COLO668 (cell line): ENCODE data around the gene PITPNB.

ENCODE experiments used
- DNase-seq: peaks from one replicate; lab custom pipeline; 2025; ENCODE audit not compliant: unreplicated experiment; lab: John Stamatoyannopoulos, UW

The PITPNB gene

GRCh38 chr22:27919942-27920755, 1.1 kb upstream of the PITPNB start:
- peak; percentile 25 for DNase-seq

- DNase-seq = peak; percentile 66
Measured at GRCh38 chr22:27918341-27919221, 475 bp downstream of the PITPNB start.

- DNase-seq = no peak
Measured at GRCh38 chr22:27915986-27916385, 3.1 kb downstream of the PITPNB start.

GRCh38 chr22:27913162-27913741, 5.8 kb downstream of the PITPNB start:
- no peak for DNase-seq

- DNase-seq = no peak
Measured at GRCh38 chr22:27912101-27912500, 7.0 kb downstream of the PITPNB start.

GRCh38 chr22:27911330-27911729, 7.7 kb downstream of the PITPNB start:
- DNase-seq = no peak

- DNase-seq = no peak
Measured at GRCh38 chr22:27906241-27906640, 12.8 kb downstream of the PITPNB start.

GRCh38 chr22:27905653-27906052, 13.4 kb downstream of the PITPNB start:
- no peak for DNase-seq

- DNase-seq = no peak
Measured at GRCh38 chr22:27903805-27904473, 15.1 kb downstream of the PITPNB start.

- no peak for DNase-seq
Measured at GRCh38 chr22:27900153-27900552, 18.9 kb downstream of the PITPNB start.

GRCh38 chr22:27896245-27896644, 22.8 kb downstream of the PITPNB start:
- DNase-seq = no peak

- no peak for DNase-seq
Measured at GRCh38 chr22:27895600-27895999, 23.5 kb downstream of the PITPNB start.

- DNase-seq = no peak
Measured at GRCh38 chr22:27892811-27893210, 26.2 kb downstream of the PITPNB start.

- DNase-seq = no peak
Measured at GRCh38 chr22:27892064-27892463, 27.0 kb downstream of the PITPNB start.

GRCh38 chr22:27888310-27888709, 30.7 kb downstream of the PITPNB start:
- DNase-seq = no peak

- no peak for DNase-seq
Measured at GRCh38 chr22:27886843-27887151, 32.3 kb downstream of the PITPNB start.

- DNase-seq = peak; percentile 5
Measured at GRCh38 chr22:27885977-27886842, 32.8 kb downstream of the PITPNB start.

- no peak for DNase-seq
Measured at GRCh38 chr22:27883656-27884350, 35.3 kb downstream of the PITPNB start.

- DNase-seq = no peak
Measured at GRCh38 chr22:27882507-27883290, 36.4 kb downstream of the PITPNB start.
